PC-3 (cell line): Measurements from ENCODE around the gene C6orf47. TPM values are rescaled to one million over a fixed set of nuclear protein-coding genes. Genes with fewer than 3 reads are reported as not detected.

Experiments
- ATAC-seq: fragments of 200-7000 bp; cut with Tn5 transposase; 2 replicates; pipeline ENCODE4 v1.9.1; 2020; ENCODE audit warnings: mild to moderate bottlenecking, moderate library complexity
- BruUV-seq: library from RNA; stranded (reverse); fragments of 400-500 nt; replicated peaks from 2 replicates; lab custom pipeline; 2021; lab: Mats Ljungman, UMichigan
- CTCF ChIA-PET: fragments of 300-600 bp; sonication (Branson Sonifier 250); formaldehyde crosslinking; loops from one replicate; lab custom pipeline; 2022; ENCODE audit warnings: antibody characterized with exemption; lab: Charles Lee
- POLR2A ChIA-PET: fragments of 300-600 bp; sonication (Branson Sonifier 250); formaldehyde crosslinking; loops from one replicate; lab custom pipeline; 2022; ENCODE audit warnings: antibody characterized with exemption; ENCODE audit not compliant: unreplicated experiment; lab: Charles Lee
- DNase-seq: peaks from one replicate; pipeline ENCODE4 v3.0.0-alpha.2; 2015
- H2AFZ ChIP-seq: fragments of 300-600 bp; sonication (generic); 2 replicates; pipeline ENCODE4 v1.6.0; 2016; ENCODE audit warnings: antibody characterized with exemption, low read length
- H3F3A ChIP-seq: fragments of 300-600 bp; sonication (generic); one replicate; pipeline ENCODE4 v1.6.0; 2017; ENCODE audit warnings: antibody characterized with exemption, low read length, control low read depth, mild to moderate bottlenecking; ENCODE audit not compliant: unreplicated experiment
- H3K27ac ChIP-seq: fragments of 300-600 bp; sonication (generic); 2 replicates; pipeline ENCODE4 v1.5.1; 2016; ENCODE audit warnings: mild to moderate bottlenecking, low read length
- H3K27me3 ChIP-seq: fragments of 300-600 bp; sonication (generic); 2 replicates; pipeline ENCODE4 v1.6.1; 2016; ENCODE audit warnings: low read length, mixed read lengths
- H3K36me3 ChIP-seq: fragments of 300-600 bp; sonication (generic); 2 replicates; pipeline ENCODE4 v1.6.1; 2016; ENCODE audit warnings: low read depth, mixed run types, low read length, mixed read lengths
- H3K4me1 ChIP-seq: fragments of 300-600 bp; sonication (generic); 2 replicates; pipeline ENCODE4 v1.5.1; 2016; ENCODE audit warnings: low read length; ENCODE audit not compliant: insufficient read depth
- H3K4me2 ChIP-seq: fragments of 300-600 bp; sonication (generic); 2 replicates; pipeline ENCODE4 v1.6.0; 2016; ENCODE audit warnings: low read length
- H3K4me3 ChIP-seq: fragments of 300-600 bp; sonication (generic); 2 replicates; pipeline ENCODE4 v1.5.1; 2016; ENCODE audit warnings: mild to moderate bottlenecking, low read length, mixed read lengths
- H3K79me2 ChIP-seq: fragments of 300-600 bp; sonication (generic); 2 replicates; pipeline ENCODE4 v1.6.1; 2017; ENCODE audit warnings: low read length, mixed read lengths
- H3K9ac ChIP-seq: fragments of 300-600 bp; sonication (generic); 2 replicates; pipeline ENCODE4 v1.6.0; 2016; ENCODE audit warnings: mild to moderate bottlenecking, low read length
- H3K9me2 ChIP-seq: fragments of 300-600 bp; sonication (generic); replicated peaks from 2 replicates; pipeline ENCODE4 v1.6.1; 2016; ENCODE audit warnings: mixed run types, low read length, mixed read lengths
- H3K9me3 ChIP-seq: fragments of 300-600 bp; sonication (generic); 2 replicates; pipeline ENCODE4 v1.6.1; 2016; ENCODE audit warnings: low read length, mixed read lengths
- H4K20me1 ChIP-seq: fragments of 300-600 bp; sonication (generic); 2 replicates; pipeline ENCODE4 v1.6.1; 2016; ENCODE audit warnings: low read length, mixed read lengths
- EZH2 ChIP-seq: fragments of 300-600 bp; sonication (generic); IDR thresholded peaks from one replicate; pipeline ENCODE4 v1.6.1; 2017; ENCODE audit warnings: antibody characterized with exemption, mild to moderate bottlenecking, low read length; ENCODE audit not compliant: unreplicated experiment
- EZH2phosphoT487 ChIP-seq: fragments of 300-600 bp; sonication (generic); IDR thresholded peaks from 2 replicates; pipeline ENCODE4 v1.6.1; 2018; ENCODE audit warnings: mild to moderate bottlenecking, antibody characterized with exemption, low read length, borderline replicate concordance
- intact Hi-C: fragments of 100-400 bp; cut with micrococcal nuclease; formaldehyde crosslinking; loops from 2 replicates; pipeline ENCODE4 v1.9.0; 2023
- total RNA-seq: library from RNA; depleted of rRNA; stranded (reverse); fragments of >200 nt; gene quantifications from 2 replicates; pipeline ENCODE4 v1.2.3, GENCODE V29; 2014
- TF ChIP-seq, protein P1 (sequence below): fragments of 300-600 bp; sonication (generic); conservative IDR thresholded peaks from 2 replicates; pipeline ENCODE4 v1.5.1; 2017; ENCODE audit warnings: antibody characterized with exemption, low read depth, mild to moderate bottlenecking, low read length

C6orf47 gene
- total RNA-seq, 1 experiment from 2014 or later, result 26.3 TPM

DNA sequence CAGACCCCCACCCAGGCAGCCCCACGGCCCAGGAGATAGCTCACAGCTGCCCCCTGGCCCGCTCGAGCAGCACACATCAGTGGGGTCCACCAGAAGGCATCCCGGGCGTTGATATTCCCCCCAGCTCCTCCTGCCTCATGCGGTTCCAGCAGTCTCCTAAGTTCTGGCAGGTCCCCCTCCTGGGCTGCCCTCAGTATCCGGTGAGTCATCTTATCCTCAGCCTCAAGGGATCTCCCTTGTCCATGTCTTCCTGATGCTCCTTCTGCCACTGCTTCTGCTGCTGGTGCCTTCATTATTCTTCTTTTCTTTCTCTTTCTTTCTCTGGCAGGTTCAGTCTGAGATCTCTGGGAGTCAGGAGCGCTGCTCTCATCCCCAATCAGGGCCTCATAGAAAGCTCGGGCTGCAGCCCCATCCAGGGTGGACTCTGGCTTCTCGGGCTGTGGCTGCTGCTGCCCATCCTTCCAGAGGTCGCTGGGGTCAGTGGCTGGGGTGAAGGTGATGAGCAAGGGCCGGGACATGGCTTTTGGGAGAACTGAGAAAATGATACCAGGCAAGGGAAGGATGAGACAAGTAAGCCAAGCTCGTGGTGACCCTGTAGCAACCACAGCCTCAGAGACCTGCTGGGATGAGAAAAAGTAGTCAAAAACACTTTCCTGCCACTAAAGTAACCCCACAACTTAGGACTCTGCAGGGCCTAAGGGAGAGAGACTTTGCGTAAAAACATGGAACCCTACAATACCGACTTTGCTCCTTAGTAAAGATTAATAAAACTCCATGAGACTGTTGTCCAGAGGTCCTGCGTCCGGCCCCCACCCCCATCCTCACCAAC is 3.6 kb upstream of the C6orf47 start:
- DNase-seq (peak; percentile 73), ATAC-seq (peak; percentile 23)
- ChIA-PET CTCF (interaction anchor here (0.6 kb wide), 1 partner anchor 79 kb away, joined by 3 read pairs; no protein-coding TSS in a partner anchor), POLR2A (interaction anchor here (0.6 to 0.8 kb wide), 4 partner anchors 72 to 429 kb away, joined by 4 to 6 read pairs (median 5); no protein-coding TSS in a partner anchor)
- Histone ChIP-seq H3K9ac (peak overlapping the region; percentile 96), H3K9me3 (no peaks in the 10 kb centered on the region), H3K4me1 (peaks cover 38% of the 10 kb centered on the region), H4K20me1 (peaks cover under 1% of the 10 kb centered on the region; the same call in 1 of the 2 replicates), H3K27me3 (no peaks in the 10 kb centered on the region), H3K36me3 (peaks cover 24% of the 10 kb centered on the region), H3K79me2 (peaks cover 64% of the 10 kb centered on the region), H2AFZ (peak overlapping the region; percentile 75), H3K4me2 (peak overlapping the region; percentile 99), H3K27ac (peak overlapping the region; percentile 93), H3F3A (no peaks in the 10 kb centered on the region), H3K9me2 (no peaks in the 10 kb centered on the region), H3K4me3 (peak overlapping the region; percentile 92)
- TSS peak; percentile 24 for BruUV-seq
- intact Hi-C loops, result no loop called here
- no peak for TF ChIP-seq EZH2
- no peak for TF ChIP-seq EZH2phosphoT487
- TF ChIP-seq, protein P1, sequence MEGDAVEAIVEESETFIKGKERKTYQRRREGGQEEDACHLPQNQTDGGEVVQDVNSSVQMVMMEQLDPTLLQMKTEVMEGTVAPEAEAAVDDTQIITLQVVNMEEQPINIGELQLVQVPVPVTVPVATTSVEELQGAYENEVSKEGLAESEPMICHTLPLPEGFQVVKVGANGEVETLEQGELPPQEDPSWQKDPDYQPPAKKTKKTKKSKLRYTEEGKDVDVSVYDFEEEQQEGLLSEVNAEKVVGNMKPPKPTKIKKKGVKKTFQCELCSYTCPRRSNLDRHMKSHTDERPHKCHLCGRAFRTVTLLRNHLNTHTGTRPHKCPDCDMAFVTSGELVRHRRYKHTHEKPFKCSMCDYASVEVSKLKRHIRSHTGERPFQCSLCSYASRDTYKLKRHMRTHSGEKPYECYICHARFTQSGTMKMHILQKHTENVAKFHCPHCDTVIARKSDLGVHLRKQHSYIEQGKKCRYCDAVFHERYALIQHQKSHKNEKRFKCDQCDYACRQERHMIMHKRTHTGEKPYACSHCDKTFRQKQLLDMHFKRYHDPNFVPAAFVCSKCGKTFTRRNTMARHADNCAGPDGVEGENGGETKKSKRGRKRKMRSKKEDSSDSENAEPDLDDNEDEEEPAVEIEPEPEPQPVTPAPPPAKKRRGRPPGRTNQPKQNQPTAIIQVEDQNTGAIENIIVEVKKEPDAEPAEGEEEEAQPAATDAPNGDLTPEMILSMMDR, result no peak

DNA sequence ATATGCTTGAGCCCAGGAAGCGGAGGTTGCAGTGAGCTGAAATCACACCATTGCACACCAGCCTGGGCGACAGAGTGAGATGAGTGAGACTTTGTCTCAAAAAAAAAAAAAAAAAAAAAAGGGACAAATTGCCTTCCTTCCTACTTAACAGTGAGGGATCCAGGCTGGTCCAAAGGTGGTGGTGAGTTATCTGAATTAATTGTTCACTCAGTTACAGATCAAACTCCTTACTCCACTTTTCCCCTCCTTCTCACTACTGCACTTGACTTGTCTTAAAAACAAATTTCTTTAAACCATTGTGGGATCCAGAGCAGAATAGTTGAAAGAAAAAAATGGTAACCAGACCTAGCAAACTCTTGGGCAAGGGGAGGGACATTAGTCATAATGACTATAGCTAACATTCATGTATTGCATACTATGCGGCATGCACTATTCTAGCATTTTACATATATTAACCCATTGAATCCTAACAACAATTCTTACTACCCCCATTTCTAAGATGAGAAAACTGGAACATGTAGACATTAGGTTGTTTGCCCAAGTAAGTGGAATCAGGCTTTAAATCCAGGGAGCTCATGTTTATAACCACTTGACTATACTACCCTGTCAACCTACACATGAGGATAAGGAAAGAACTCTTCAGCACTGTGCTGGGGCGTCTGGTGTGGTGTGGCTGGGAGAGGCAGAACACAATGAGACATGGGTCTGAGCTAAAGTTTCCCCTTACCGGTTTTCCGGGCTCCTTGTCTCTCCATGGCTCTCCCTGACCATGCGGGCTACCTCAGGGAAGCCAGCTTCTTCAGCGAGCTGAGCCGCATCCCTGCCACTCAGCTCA is 2.8 kb upstream of the C6orf47 start:
- H2AFZ ChIP-seq, result no peak overlapping the region
- intact Hi-C loops, result no loop called here
- H3K36me3 ChIP-seq, result peaks cover 16% of the 10 kb centered on the region
- peaks cover 4% of the 10 kb centered on the region; the same call in 1 of the 2 replicates for H4K20me1 ChIP-seq
- H3K79me2 ChIP-seq, result peaks cover 64% of the 10 kb centered on the region
- ATAC-seq, result no peak
- H3F3A ChIP-seq, result no peaks in the 10 kb centered on the region
- no TSS peak for BruUV-seq
- no peaks in the 10 kb centered on the region for H3K9me2 ChIP-seq
- H3K4me1 ChIP-seq, result peaks cover 46% of the 10 kb centered on the region
- TF ChIP-seq, protein P1, result no peak
- TF ChIP-seq EZH2 (no peak), EZH2phosphoT487 (no peak)
- POLR2A ChIA-PET, result interaction anchor here (0.6 kb wide), 1 partner anchor 164 kb away, joined by 5 read pairs; no protein-coding TSS in a partner anchor
- DNase-seq, result peak; percentile 40
- H3K4me2 ChIP-seq, result peak overlapping the region; percentile 99
- no peaks in the 10 kb centered on the region for H3K9me3 ChIP-seq
- no peak overlapping the region for H3K9ac ChIP-seq
- H3K27ac ChIP-seq, result peak overlapping the region; percentile 17; the same call in 1 of the 2 replicates
- CTCF ChIA-PET, result interaction anchor here (0.6 kb wide), 1 partner anchor 78 kb away, joined by 3 read pairs; no protein-coding TSS in a partner anchor
- peak overlapping the region; percentile 92 for H3K4me3 ChIP-seq
- H3K27me3 ChIP-seq, result no peaks in the 10 kb centered on the region
